ENCODE results near the gene NUDT1. TPM values are rescaled to one million over a fixed set of nuclear protein-coding genes. Genes with fewer than 3 reads are reported as not detected.

Gene NUDT1
- total RNA-seq, 4 donors from 2014 or later, result 4.2 to 23.6 (median 9.5) TPM; not detected in 1

- no peak overlapping the region for H3K4me3 ChIP-seq
- TF ChIP-seq POLR2A (IDR thresholded peaks at IDR 0.05) (no peak), EP300 (IDR thresholded peaks at IDR 0.05; ENCODE audit: low read depth) (no peak), CTCF (IDR thresholded peaks at IDR 0.05) (no peak), POLR2AphosphoS5 (IDR thresholded peaks at IDR 0.05) (no peak)
- H3K27ac ChIP-seq, result no peak overlapping the region
- WGBS, 2 donors (ENCODE audit: low coverage in 1 of 2), result 85% methylated on average over 10 of the region's 10 CpGs; no CpG with 5 or more reads in 1 of the 2 donors
- in situ Hi-C loops (cut with MboI; ENCODE audit: low pct_ligation_motif_present in 1 of 4, low pct_unique_long_range_greater_than_20kb in 1 of 4, low sequenced_read_pairs in 3 of 4), result no loop called here
- H3K9me3 ChIP-seq, result no peaks in the 10 kb centered on the region
- no peaks in the 10 kb centered on the region for H3K36me3 ChIP-seq
- no peak for DNase-seq
- intact Hi-C loops (cut with DNase I; ENCODE audit: low total_unique reads), result no loop called here
- no peaks in the 10 kb centered on the region for H3K27me3 ChIP-seq
- H3K4me1 ChIP-seq, result peaks cover 0 to 10% (median 0%) of the 10 kb centered on the region in 4 donors
Measured at GRCh38 chr7:2251381-2251780, 9.4 kb downstream of the NUDT1 start.

- DNase-seq, result no peak
- in situ Hi-C loops (cut with MboI; ENCODE audit: low pct_ligation_motif_present in 1 of 4, low pct_unique_long_range_greater_than_20kb in 1 of 4, low sequenced_read_pairs in 3 of 4), result no loop called here
- no peaks in the 10 kb centered on the region for H3K36me3 ChIP-seq
Measured at GRCh38 chr7:2251841-2252771, 10.1 kb downstream of the NUDT1 start.

GRCh38 chr7:2253021-2253420, 11.0 kb downstream of the NUDT1 start:
- 93% methylated on average over 9 of the region's 9 CpGs; no CpG with 5 or more reads in 1 of the 2 donors for WGBS, 2 donors (ENCODE audit: low coverage in 1 of 2)
- Histone ChIP-seq H3K36me3 (no peaks in the 10 kb centered on the region), H3K4me1 (peaks cover 0 to 10% (median 0%) of the 10 kb centered on the region in 4 donors), H3K9me3 (no peaks in the 10 kb centered on the region), H3K4me3 (no peak overlapping the region), H3K27ac (no peak overlapping the region), H3K27me3 (no peaks in the 10 kb centered on the region)
- intact Hi-C loops (cut with DNase I; ENCODE audit: low total_unique reads) (no loop called here), in situ Hi-C loops (cut with MboI; ENCODE audit: low pct_ligation_motif_present in 1 of 4, low pct_unique_long_range_greater_than_20kb in 1 of 4, low sequenced_read_pairs in 3 of 4) (no loop called here)
- no peak for DNase-seq
- TF ChIP-seq CTCF (IDR thresholded peaks at IDR 0.05), result no peak
- TF ChIP-seq POLR2A (IDR thresholded peaks at IDR 0.05), result no peak
- no peak for TF ChIP-seq EP300 (IDR thresholded peaks at IDR 0.05; ENCODE audit: low read depth)
- TF ChIP-seq POLR2AphosphoS5 (IDR thresholded peaks at IDR 0.05), result no peak

More at GRCh38 chr7:2251841-2252771, 10.1 kb downstream of the NUDT1 start:
- no peak overlapping the region for H3K27ac ChIP-seq
- no peaks in the 10 kb centered on the region for H3K9me3 ChIP-seq
- no peak overlapping the region for H3K4me3 ChIP-seq
- no peaks in the 10 kb centered on the region for H3K27me3 ChIP-seq
- intact Hi-C loops (cut with DNase I; ENCODE audit: low total_unique reads), result no loop called here
- TF ChIP-seq POLR2A (IDR thresholded peaks at IDR 0.05), result no peak
- no peak for TF ChIP-seq EP300 (IDR thresholded peaks at IDR 0.05; ENCODE audit: low read depth)
- TF ChIP-seq POLR2AphosphoS5 (IDR thresholded peaks at IDR 0.05), result no peak
- no peak for TF ChIP-seq CTCF (IDR thresholded peaks at IDR 0.05)
- H3K4me1 ChIP-seq, result peaks cover 0 to 10% (median 0%) of the 10 kb centered on the region in 4 donors
- 84% methylated on average over 16 of the region's 24 CpGs; no CpG with 5 or more reads in 1 of the 2 donors for WGBS, 2 donors (ENCODE audit: low coverage in 1 of 2)

- no peak overlapping the region for H3K27ac ChIP-seq
- in situ Hi-C loops (cut with MboI; ENCODE audit: low pct_ligation_motif_present in 1 of 4, low pct_unique_long_range_greater_than_20kb in 1 of 4, low sequenced_read_pairs in 3 of 4) (no loop called here), intact Hi-C loops (cut with DNase I; ENCODE audit: low total_unique reads) (no loop called here)
- H3K4me1 ChIP-seq, result peaks cover 0 to 8% (median 0%) of the 10 kb centered on the region in 4 donors
- H3K4me3 ChIP-seq, result no peak overlapping the region
- TF ChIP-seq POLR2AphosphoS5 (IDR thresholded peaks at IDR 0.05) (no peak), POLR2A (IDR thresholded peaks at IDR 0.05) (no peak), CTCF (IDR thresholded peaks at IDR 0.05) (no peak), EP300 (IDR thresholded peaks at IDR 0.05; ENCODE audit: low read depth) (no peak)
- no peaks in the 10 kb centered on the region for H3K9me3 ChIP-seq
- WGBS, 2 donors (ENCODE audit: low coverage in 1 of 2), result 96% methylated on average over 24 of the region's 32 CpGs; no CpG with 5 or more reads in 1 of the 2 donors
- no peaks in the 10 kb centered on the region for H3K27me3 ChIP-seq
- no peak for DNase-seq
- H3K36me3 ChIP-seq, result no peaks in the 10 kb centered on the region
Measured at GRCh38 chr7:2253525-2254244, 11.7 kb downstream of the NUDT1 start.

Measured in transverse colon (tissue), 4 donors.